Fibroblast of pulmonary artery (primary cell): Measurements from ENCODE around the gene DEXI.
A peak's percentile ranks its signal among the peaks of the same experiment; 100 is the strongest.

Source experiments
- DNase-seq: peaks from one replicate; pipeline ENCODE4 v3.0.0-alpha.2; 2010; ENCODE audit warnings: low read depth
- H3K4me3 ChIP-seq: replicated peaks from 2 replicates; pipeline ENCODE4 v1.5.1; 2011; ENCODE audit warnings: low read depth, mild to moderate bottlenecking, control low read depth, low read length, moderate library complexity
- TF ChIP-seq, protein P1 (sequence below): IDR thresholded peaks from 2 replicates; pipeline ENCODE4 v1.5.1; 2011; ENCODE audit warnings: mild to moderate bottlenecking, control low read depth, low read length, inconsistent platforms; ENCODE audit errors: missing control alignments

DEXI gene

DNA sequence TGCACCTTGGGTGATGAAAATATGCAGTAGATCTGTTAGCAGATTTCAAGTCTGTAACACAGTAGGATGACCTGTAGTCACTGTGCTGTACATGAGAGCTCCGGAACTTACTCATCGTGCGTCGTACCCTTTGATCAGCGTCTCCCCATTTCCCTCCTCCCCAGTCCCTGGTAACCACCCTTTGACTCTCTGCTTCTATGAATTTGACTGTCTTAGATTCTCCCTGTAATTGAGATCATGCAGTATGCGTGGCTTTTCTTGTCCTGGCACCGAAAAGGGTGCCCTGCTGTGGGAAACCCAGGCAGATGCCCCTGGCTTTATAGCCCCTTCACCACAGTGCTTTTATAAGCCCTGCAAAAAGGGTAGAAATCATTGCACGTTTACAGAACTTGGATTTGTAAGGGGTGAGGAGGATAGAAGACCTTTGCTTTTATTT is 22.6 kb upstream of the DEXI start:
- no peak for DNase-seq
- H3K4me3 ChIP-seq: no peak overlapping the region
- TF ChIP-seq, protein P1, sequence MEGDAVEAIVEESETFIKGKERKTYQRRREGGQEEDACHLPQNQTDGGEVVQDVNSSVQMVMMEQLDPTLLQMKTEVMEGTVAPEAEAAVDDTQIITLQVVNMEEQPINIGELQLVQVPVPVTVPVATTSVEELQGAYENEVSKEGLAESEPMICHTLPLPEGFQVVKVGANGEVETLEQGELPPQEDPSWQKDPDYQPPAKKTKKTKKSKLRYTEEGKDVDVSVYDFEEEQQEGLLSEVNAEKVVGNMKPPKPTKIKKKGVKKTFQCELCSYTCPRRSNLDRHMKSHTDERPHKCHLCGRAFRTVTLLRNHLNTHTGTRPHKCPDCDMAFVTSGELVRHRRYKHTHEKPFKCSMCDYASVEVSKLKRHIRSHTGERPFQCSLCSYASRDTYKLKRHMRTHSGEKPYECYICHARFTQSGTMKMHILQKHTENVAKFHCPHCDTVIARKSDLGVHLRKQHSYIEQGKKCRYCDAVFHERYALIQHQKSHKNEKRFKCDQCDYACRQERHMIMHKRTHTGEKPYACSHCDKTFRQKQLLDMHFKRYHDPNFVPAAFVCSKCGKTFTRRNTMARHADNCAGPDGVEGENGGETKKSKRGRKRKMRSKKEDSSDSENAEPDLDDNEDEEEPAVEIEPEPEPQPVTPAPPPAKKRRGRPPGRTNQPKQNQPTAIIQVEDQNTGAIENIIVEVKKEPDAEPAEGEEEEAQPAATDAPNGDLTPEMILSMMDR: no peak

DNA sequence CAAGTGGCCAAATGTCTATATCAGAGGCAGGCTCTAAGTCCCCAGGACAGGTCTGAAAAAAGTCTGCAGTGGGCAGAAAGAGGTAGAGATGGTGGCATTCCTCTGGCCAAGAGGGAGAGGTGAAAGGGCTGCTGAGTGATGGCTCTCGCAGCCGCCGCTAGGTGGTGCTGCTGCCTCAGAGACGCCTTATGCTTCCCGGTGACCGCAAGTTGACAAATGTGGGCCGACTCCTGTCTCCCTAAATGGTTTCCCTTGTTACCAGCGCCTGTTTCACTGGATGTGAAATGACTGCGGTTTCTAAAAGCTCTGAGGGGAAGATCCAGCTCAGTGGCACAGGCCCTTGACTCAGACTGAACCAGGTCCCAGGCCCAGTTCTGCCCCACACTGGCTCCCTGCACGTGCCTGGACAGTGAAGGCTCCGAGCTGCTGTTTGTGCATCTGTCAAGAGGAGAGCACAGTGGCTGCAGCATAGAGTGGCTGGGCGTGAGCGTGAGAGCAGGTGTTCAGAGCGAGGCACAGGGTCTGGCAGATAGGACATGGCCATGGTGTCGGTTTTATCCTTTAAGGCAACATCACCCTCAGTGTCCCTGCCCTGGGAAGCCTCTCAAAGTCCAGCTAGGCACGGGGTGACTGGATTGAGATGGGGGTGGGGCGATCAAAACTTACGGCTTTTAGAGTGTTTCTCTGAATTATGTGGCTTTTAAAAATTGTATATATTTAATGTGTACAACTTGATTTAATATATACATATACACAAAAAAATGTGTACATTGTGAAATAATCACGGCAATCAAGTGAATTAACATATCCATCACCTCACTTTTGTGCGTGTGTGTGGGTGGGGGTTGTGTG is 22.0 kb upstream of the DEXI start:
- DNase-seq: peak; percentile 85
- no peak overlapping the region for H3K4me3 ChIP-seq
- TF ChIP-seq, protein P1: peak; percentile 92

DNA sequence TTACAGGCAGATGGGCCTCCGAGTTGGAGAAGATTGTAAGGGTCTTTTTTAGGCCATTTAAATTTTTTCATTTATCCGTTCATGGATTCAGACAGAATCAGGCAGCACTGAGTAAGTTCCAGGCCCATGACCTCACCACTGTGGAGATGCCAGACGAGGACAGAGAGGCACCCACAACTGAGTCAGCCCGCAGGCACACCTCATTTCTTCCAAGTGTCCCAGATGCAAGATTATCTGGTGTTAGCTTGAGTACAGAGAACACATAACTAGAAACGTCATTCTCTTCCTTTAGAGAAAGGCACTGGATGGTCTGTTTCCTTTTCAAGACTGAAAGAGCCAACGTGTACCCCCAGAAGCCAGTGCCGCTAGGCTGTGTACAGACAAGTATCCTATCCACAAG is 19.0 kb upstream of the DEXI start:
- DNase-seq: peak; percentile 71
- H3K4me3 ChIP-seq: no peak overlapping the region
- TF ChIP-seq, protein P1: no peak

DNA sequence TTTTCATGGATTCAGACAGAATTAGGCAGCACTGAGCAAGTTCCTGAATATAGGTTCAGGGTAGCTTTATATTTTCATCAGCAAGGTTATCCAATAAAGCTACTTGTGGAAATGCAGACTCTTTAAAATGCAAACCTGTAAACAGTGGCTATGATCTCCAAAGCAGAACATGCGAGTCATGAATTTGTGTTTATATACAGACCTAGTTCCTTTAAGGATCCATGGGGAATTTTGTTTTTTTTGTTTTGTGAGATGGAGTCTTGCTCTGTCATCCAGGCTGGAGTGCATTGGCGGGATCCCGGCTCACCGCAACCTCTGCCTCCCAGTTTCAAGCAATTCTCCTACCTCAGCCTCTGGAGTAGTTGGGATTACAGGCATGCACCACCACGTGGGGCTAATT is 16.9 kb upstream of the DEXI start:
- H3K4me3 ChIP-seq: no peak overlapping the region
- DNase-seq: no peak
- TF ChIP-seq, protein P1: no peak

DNA sequence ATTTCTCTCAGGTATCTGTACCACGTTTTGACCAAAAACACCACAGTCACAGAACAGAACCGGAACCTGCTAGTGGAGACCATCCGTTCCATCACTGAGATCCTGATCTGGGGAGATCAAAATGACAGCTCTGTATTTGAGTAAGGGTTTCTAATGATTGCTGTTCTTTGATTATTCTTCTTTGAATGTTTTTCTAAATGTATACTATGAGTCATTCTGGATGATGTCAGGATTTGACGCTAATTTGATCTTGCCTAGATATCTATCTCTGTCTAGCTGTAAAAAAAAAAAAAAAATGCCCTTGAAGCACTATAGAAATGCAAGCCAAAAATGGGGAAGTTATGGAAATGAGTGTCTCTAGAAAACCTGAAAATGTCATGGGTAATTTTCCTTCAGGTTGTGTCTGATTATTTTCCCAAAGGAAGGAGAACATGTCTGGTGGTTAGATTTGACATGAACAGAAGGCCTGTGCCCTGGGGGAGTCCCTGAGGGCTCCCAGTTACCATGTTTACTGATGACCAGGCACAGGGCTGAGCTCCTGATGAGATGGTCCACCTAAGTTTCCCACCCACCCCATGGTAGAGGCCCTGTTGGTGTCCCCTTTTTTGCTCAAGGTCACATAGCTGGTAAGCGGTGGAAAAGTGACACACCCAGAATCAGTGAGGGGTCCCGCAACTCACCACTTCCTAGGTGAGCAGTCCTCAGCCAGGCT is 15.7 kb upstream of the DEXI start:
- H3K4me3 ChIP-seq: no peak overlapping the region
- TF ChIP-seq, protein P1: no peak
- no peak for DNase-seq

DNA sequence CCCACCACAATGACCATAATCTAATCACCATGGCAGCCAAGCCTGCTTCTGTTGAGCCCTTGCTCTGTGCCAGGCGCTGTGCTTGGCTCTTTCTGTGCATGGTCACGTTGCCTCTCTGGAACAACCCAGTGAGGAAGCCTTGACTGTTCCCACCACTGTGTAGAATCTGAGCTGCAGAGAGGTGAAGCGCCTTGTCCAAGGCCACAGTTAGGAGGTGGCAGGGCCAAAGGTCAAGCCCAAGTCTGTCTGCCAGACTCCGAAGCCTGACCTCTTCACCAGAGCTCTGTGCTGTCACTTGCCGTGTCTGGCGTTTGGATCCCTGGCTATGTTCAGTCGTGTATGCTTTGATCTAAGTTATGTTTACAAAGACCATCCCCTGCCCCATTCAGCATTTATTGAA is 12.6 kb upstream of the DEXI start:
- TF ChIP-seq, protein P1: no peak

DNA sequence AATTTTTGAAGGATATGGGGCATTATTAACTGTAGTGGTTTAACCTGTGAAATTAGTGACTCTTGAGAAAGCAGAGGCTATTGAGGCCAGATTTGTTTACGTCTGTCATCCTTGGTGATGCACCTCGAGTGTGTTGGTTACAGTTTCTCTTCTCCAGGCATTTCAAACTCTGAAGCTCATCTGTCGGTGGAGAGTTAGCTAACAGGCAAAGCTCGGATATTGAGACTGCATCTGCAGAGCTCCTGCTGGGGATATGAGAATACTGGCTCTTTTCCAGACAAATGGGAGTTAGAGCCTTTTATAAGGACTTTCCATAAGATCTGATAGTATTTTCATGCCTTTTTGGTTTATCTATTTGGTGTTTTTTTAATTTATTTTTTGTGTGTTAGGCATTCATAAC is 8.8 kb upstream of the DEXI start:
- H3K4me3 ChIP-seq: no peak overlapping the region
- no peak for DNase-seq
- TF ChIP-seq, protein P1: no peak

More for the DNA sequence above, 12.6 kb upstream of the DEXI start:
- no peak overlapping the region for H3K4me3 ChIP-seq
- DNase-seq: no peak
